Adrenal gland (tissue), 12 donors: ENCODE data around the gene HOXD11. TPM values are rescaled to one million over a fixed set of nuclear protein-coding genes. Genes with fewer than 3 reads are reported as not detected.

Experiments
- DNase-seq, 7 donors: peaks; one replicate each; pipeline ENCODE4 v3.0.0-alpha.2; 2019 to 2020
- H3K27ac ChIP-seq, 5 donors: fragments of 200-600 bp; sonication (generic) in 4 of 5; 1 replicate in 3 of 5; 2 replicates in 2 of 5; pipeline versions ENCODE4 v1.5.1 to v1.8.0; 2016 to 2020; ENCODE audit warnings: mild to moderate bottlenecking in 1 of 5
- H3K27me3 ChIP-seq: fragments of 200-600 bp; 2 replicates; pipeline ENCODE4 v1.8.0; 2021
- H3K36me3 ChIP-seq, 2 donors: fragments of 200-600 bp; replicated peaks in 1 of 2; 1 replicate in 1 of 2; 2 replicates in 1 of 2; pipeline versions ENCODE4 v1.5.1 to v1.8.0; 2018 to 2022
- H3K4me1 ChIP-seq, 2 donors: fragments of 200-600 bp; replicated peaks in 1 of 2; 1 replicate in 1 of 2; 2 replicates in 1 of 2; pipeline versions ENCODE4 v1.5.1 to v1.8.0; 2018 to 2021
- H3K4me3 ChIP-seq, 4 donors: fragments of 200-600 bp; sonication (generic) in 3 of 4; one replicate each; pipeline ENCODE4 v1.5.1; 2016 to 2018
- H3K9me3 ChIP-seq, 3 donors: fragments of 200-600 bp; sonication (generic) in 1 of 3; replicated peaks in 1 of 3; 1 replicate in 2 of 3; 2 replicates in 1 of 3; pipeline versions ENCODE4 v1.5.1 to v1.8.0; 2016 to 2021
- CTCF ChIP-seq, 6 experiments: fragments of 450-650 bp in 4 of 6; fragments of 200-600 bp in 2 of 6; sonication (generic) in 1 of 6; IDR thresholded peaks; 1 replicate in 5 of 6; 2 replicates in 1 of 6; pipeline versions ENCODE4 v1.5.1 to v1.8.0; 2016 to 2021; ENCODE audit warnings: antibody characterized with exemption in 6 of 6, mild to moderate bottlenecking in 2 of 6, moderate library complexity in 1 of 6
- POLR2A ChIP-seq, 2 donors: fragments of 450-650 bp; IDR thresholded peaks; one replicate each; pipeline ENCODE4 v1.6.1; 2017; ENCODE audit warnings: antibody characterized with exemption in 2 of 2, mild to moderate bottlenecking in 2 of 2, moderate library complexity in 1 of 2
- WGBS, 4 donors: extraction: QIAGEN DNeasy Blood & Tissue Kit in 2 of 4; methylation state at CpG; one replicate each; pipeline versions ENCODE4 v1.1.5 to v1.1.7; 2013 to 2017; 5-methylcytosine and 5-hydroxymethylcytosine counted together
- intact Hi-C, 2 donors: fragments of 100-400 bp; cut with DNase I; formaldehyde crosslinking; loops; one replicate each; pipeline versions ENCODE4 v1.14.1 to v1.15.0; 2022 to 2023
- polyA plus RNA-seq, 3 donors: library from polyadenylated mRNA; stranded (reverse); fragments of 200-250 nt in 2 of 3; fragments of 350-450 nt in 1 of 3; fragmentation: Illumina TruSeq in 1 of 3; extraction: RNeasy Lipid Tissue Mini Kit (QIAGEN cat#74804) in 1 of 3; gene quantifications; one replicate each; pipeline ENCODE4 v1.2.3, GENCODE V29; 2013 to 2014
- total RNA-seq, 9 donors: library from RNA; depleted of rRNA in 4 of 9; stranded (reverse); fragments of >200 nt in 4 of 9; fragments of 120-200 nt in 1 of 9; fragmentation: NEBNext Ultra II Directional in 1 of 9; extraction: Animal tissue kit (Norgen Biotek cat#: 25700) in 1 of 9; gene quantifications; one replicate each; pipeline versions ENCODE4 v1.1.0 to v1.2.4, GENCODE V29; 2013 to 2023
- donor health status: healthy with polysubstance abuse.
- donor health status: Bipolar disorder and iron deficiency.
- donor health status: DM: yes; HTN: yes; CAD: no.
- donor health status: DM: no; HTN: no; CAD: no.
- donor health status: DM: no; HTN: no; CAD: no.
- donor health status: DM: yes; HTN: yes; CAD: no.

Gene HOXD11
- total and polyA plus RNA-seq, 12 donors = not detected

- H3K27ac ChIP-seq = no peak overlapping the region
- H3K9me3 ChIP-seq = no peaks in the 10 kb centered on the region
- intact Hi-C loops = loop anchor here (5.0 to 10.0 kb wide), 6 partner anchors 330 to 1025 kb away; no protein-coding TSS in a partner anchor
- TF ChIP-seq POLR2A (IDR thresholded peaks at IDR 0.05) = no peak
- TF ChIP-seq CTCF (IDR thresholded peaks at IDR 0.05) = peak; percentile 83 to 99 (median 91)
- H3K4me3 ChIP-seq = peak overlapping the region in 1 of 4 donors; percentile 1
- H3K27me3 ChIP-seq = no peaks in the 10 kb centered on the region
- WGBS, 4 donors = 10 to 14% (median 12%) methylated on average over 13 of the region's 13 CpGs
- no peaks in the 10 kb centered on the region for H3K36me3 ChIP-seq
- peaks cover 4 to 17% of the 10 kb centered on the region in 2 donors for H3K4me1 ChIP-seq
- peak in 6 of 7 donors; percentile 74 to 91 (median 79) for DNase-seq
Observed at GRCh38 chr2:176126929-176127773, 20.1 kb downstream of the HOXD11 start.

DNA sequence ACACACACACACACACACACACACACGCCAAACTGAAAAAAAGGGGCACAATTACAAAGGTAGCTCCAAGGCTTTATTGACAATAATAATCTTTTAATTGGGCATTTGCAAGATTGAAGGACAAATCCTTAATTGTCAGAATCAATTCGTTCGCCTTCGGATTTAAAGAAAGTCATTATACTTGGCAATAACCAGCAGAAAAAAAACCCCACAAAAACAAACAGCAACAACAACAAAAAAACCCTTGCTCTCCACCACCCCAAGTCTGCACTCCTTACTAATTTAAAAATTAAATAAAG lies 20.6 kb downstream of the HOXD11 start:
- H3K9me3 ChIP-seq = no peaks in the 10 kb centered on the region
- H3K4me1 ChIP-seq = peaks cover 4 to 16% of the 10 kb centered on the region in 2 donors
- 51 to 74% (median 63%) methylated on average over 4 of the region's 4 CpGs for WGBS, 4 donors
- H3K36me3 ChIP-seq = no peaks in the 10 kb centered on the region
- DNase-seq = no peak
- H3K4me3 ChIP-seq = peak overlapping the region in 1 of 4 donors; percentile 2
- no peaks in the 10 kb centered on the region for H3K27me3 ChIP-seq
- intact Hi-C loops = loop anchor here (5.0 to 10.0 kb wide), 6 partner anchors 330 to 1025 kb away; no protein-coding TSS in a partner anchor
- TF ChIP-seq CTCF (IDR thresholded peaks at IDR 0.05) = no peak
- TF ChIP-seq POLR2A (IDR thresholded peaks at IDR 0.05) = no peak
- peak overlapping the region in 2 of 5 donors; percentile 89 to 97 for H3K27ac ChIP-seq

- DNase-seq = peak in 1 of 7 donors; percentile 33
- intact Hi-C loops = loop anchor here (5.0 to 10.0 kb wide), 6 partner anchors 329 to 1024 kb away; no protein-coding TSS in a partner anchor
- Histone ChIP-seq H3K4me1 (peaks cover 4 to 22% of the 10 kb centered on the region in 2 donors), H3K4me3 (peak overlapping the region in 2 of 4 donors; percentile 42 to 78), H3K27ac (peak overlapping the region in 4 of 5 donors; percentile 86 to 99 (median 93)), H3K9me3 (no peaks in the 10 kb centered on the region), H3K36me3 (peaks cover 0 to 2% of the 10 kb centered on the region in 2 donors), H3K27me3 (no peaks in the 10 kb centered on the region)
- 33 to 62% (median 47%) methylated on average over 39 to 49 of the region's 49 CpGs for WGBS, 4 donors
- TF ChIP-seq CTCF (IDR thresholded peaks at IDR 0.05) = no peak
Observed at GRCh38 chr2:176128172-176128981, 21.3 kb downstream of the HOXD11 start.
